Middle frontal gyrus (tissue), 1 donor: ENCODE results near the gene SNF8.
"Not testable (repeated sequence)": the region's sequence is repeated elsewhere in the genome, so short reads cannot be mapped to it uniquely, and the experiment has no call there.

Experiments used
- DNase-seq: peaks from one replicate; pipeline ENCODE4 v3.0.0-alpha.2; 2015; ENCODE audit warnings: low spot score; ENCODE audit errors: extremely low spot score

SNF8 gene, protein sequence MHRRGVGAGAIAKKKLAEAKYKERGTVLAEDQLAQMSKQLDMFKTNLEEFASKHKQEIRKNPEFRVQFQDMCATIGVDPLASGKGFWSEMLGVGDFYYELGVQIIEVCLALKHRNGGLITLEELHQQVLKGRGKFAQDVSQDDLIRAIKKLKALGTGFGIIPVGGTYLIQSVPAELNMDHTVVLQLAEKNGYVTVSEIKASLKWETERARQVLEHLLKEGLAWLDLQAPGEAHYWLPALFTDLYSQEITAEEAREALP

DNA sequence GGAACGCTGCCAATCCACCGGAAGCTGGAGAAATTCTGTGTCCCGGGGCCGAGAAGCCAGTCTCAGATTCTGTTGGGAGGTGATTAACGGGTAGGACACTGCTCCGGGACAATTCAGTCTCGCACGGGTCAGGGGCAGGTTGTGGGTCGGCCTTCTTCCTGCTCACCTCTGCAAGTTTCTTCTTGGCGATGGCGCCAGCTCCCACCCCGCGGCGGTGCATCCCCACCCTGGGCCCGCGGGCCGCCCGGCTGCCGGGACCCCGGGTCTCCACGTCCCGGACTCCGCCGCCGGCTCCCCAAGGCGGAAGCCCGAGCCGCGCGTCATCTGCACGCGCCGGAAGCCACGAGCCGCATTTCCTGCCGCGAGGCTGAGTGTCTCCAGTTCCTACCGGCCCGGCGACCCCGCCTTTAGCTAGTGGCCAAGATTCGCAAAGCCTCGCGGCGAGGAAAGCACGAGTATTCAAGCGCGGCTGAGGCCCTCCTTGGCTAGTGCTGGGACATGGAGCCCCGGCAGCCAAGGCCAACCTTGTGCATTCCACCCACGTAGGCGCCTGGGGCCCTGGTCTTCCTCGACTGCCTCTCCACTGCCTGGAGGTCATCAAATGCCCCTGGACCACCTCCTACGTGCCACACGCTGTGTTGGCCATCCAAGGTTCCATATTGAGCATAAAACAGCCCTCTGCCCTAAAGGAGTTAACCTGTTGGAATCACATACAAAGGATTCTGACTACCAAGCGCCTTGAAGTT, at the start of gene SNF8:
Gene SNF8, minus strand, starts transcription at position 328 of the 746 bp plus-strand sequence. Its CDS starts 108 bp downstream, at position 220.
- DNase-seq: peak; percentile 83

DNA sequence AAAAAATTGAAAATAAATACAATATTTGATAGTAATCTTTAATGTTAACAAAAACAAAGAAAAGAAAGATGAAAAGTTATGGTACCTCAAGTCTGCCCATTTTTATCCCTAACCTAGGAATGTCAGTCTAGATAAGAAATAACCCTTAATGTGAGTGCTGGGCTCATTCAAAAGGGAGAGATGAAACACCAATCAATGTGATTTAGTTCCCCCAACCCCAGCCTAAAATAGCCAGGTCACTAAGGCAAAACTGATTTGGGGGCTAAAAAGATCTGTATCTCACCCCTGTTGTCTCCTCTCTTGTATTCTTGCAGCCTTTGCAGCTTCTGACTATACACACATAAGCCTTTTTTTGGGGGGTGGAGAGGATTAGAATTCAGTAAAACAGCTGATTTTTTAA, 49.3 kb upstream of the SNF8 start:
- no peak for DNase-seq

DNA sequence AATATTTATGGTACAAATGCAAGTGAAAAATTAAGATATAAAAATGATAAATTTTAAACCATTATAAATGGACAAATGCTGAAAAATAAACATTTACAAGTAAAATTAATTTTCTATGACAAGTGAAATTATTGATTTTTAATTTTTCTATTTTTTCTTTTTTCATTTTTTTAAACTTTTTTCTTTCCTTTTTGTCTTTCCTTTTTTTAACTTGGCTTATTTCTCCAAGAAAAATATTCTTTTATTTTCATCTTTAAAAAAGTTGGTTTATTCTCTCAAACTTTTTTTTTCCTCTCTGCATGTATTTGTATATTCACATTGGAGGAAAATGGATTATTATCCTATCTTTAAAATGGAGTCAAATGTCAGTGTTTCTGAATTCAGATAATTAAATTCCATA, 48.7 kb upstream of the SNF8 start:
- DNase-seq: no peak

DNA sequence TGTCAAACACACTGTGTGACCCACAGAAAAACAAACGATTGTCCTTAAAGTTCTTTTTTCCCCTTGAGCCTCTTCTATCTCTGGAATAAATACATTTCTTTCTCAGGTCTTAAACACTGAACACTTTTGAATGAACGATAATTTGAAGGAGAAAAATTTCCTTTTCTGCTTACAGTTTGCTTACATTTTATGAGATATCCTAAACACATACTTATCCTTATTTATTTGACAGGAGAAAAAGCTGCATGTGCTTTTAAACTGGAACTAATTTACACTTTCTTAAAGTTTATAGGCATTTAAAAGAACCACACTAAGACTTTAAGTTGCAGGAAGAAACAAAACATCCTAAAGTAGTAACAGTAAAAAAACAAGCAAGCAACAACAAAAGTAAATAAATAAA, 47.8 kb upstream of the SNF8 start:
- no peak for DNase-seq

DNA sequence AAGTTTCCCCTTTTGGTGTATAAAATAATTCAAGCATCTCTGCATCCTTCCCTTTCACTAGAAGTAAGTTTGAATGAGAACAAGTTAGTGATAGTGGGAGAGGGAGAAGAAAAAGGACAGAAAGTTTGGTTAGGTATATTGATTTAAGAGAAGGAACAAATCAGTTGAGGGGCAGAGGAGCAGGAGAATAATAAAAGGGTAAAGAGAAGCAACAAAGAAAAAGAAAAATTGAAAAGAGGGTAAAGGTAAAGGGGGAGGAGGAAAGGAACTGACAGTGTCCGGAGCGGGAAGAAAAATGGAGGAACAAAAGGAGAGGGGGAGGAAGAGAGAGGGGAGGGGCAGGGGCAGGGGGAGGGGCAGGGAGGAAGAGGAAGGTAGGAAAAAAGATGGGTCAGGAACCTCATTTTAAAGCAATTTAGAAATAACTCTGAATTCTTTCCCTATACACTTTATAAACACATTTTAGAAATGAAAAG, 46.3 kb upstream of the SNF8 start:
- no peak for DNase-seq

DNA sequence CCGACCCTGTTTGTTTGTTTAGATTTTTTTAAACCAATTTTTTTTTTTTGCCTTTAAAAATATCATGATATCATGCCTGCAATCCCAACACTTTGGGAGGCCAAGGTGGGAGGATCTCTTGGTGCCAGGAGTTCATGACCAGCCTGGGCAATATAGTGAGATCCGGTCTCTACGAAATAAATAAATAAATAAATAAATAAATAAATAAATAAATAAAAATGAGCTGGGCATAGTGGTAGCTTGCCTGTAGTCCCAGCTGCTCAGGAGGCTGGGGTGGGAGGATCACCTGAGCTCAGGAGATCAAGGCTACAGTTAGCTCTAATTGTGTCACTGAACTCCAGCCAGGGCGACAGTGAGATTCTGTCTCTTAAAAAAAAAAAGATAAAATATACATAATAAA, 44.5 kb upstream of the SNF8 start:
- DNase-seq: no peak

DNA sequence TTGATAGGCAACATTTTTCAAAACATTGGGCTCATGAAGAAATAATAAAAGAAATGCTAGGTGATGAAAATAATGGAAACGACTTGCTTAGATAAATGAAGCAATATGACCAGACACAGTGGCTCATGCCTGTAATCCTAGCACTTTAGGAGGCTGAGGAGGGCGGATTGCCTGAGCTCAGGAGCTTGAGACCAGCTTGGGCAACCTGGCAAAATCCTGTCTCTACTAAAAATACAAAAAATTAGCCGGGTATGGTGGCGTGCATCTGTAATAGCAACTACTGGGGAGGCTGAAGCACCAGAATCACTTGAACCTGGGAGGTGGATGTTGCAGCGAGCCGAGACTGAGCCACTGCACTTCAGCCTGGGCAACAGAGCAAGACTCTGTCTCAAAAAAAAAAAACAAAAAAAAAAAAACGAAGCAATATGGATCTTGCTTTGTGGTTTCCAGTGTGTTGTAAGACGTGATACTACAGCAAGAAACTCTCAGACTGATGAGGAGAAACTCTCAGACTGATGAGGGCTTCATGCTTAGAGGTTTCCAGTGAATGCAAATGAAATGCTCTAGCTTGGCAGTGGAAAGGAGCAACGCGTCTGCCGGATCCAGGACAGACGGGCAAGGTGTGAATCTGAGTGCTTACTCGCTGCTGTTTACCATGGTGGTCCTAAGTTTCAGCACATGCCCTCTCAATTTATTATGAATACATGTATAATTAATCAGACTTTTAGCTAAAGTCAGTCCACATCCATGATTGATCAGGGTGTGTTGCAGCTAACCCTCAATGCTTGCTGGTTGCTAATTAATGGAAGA, 41.0 kb upstream of the SNF8 start:
- DNase-seq: no peak

DNA sequence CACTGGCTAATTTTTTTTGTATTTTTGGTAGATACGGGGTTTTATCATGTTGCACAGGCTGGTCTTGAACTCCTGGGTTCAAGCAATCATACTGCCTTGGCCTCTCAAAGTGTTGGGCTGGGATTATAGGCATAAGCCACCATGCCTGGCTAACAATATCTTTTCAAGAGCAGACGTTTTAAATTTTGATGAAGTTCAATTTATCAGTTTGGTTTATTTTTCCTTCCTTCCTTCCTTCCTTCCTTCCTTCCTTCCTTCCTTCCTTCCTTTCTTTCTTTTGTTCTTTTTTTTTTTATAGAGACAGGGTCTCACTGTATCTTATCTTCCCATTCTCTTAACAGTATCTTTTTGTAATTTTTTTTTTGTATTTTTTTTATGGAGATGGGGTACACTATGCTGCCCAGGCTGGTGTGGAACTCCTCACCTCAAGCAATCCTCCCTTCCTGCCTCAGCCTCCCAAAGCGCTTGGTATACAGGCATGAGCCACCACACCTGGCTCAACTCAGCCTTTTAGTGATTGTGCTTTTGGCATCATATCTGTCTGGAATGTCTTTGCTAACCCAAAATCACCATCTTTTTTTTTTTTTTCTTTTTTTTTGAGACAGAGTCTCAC, 37.4 kb upstream of the SNF8 start:
- no peak for DNase-seq

DNA sequence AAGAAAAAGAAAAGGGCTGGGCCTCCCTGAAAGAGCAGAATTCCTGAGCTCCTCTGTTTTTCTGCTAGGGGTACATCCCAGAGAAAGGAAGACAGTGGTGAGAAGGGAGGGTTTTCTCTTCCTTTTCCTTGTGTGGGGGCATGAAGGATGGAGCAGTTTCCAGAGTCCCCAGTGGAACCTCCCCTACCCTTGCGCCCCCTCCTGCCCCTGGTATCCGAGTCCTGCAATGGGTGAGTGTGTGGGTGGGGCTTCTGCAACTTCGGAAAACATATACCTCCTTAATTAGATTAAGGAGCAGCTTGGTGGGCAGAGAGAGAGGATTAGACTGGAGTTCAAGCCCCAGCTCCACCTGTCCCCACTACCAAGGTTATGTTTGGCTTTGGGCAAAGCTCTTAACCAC, 29.2 kb upstream of the SNF8 start:
- DNase-seq: no peak

DNA sequence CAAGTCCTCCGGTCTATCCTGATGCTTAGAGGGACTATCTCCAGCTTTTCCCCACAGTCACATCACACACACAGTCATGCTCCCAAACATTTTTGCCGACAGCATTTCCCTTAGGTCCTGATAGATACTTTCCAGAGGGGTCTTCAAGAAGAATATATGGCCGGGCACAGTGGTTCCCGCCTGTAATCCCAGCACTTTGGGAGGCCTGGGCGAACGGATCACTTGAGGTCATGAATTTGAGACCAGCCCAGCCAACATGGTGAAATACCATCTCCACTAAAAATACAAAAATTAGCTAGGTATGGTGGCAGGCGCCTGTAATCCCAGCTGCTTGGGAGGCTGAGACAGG, 28.1 kb upstream of the SNF8 start:
- DNase-seq: no peak

DNA sequence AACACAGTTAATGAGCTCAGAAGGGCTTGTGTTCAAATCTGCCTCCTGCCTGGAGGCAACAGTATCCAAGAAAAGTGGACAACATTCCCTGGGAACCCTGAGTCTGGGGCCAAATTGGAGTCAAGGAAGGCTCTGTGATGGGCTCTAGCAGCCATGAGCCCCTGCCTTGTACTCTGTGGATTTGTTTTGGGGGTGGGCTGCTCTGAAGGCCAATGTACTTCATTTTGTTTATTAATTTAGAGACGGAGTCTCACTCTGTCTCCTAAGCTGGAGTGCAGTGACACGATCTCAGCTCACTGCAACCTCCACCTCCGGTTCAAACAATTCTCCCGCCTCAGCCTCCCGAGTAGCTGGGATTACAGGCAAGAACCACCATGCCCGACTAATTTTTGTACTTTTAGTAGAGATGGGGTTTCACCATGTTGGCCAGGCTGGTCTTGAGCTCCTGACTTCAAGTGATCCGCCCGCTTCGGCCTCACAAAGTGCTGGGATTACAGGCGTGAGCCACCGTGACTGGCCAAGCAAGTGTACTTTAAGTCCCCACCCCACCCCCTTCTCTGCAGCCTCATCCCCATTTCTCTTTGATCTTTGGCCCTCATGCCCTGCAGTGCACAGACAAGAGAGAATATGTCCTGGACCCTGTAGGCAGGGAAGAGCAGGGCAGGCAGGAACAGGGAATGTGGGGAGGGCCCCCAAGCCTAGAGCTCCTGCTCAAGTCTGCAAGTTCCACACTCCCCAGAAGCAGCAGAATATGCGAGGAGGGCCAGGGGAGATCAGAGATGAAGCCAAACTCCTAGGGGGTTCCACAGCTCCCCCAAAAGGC, 26.4 kb upstream of the SNF8 start:
- DNase-seq: no peak

DNA sequence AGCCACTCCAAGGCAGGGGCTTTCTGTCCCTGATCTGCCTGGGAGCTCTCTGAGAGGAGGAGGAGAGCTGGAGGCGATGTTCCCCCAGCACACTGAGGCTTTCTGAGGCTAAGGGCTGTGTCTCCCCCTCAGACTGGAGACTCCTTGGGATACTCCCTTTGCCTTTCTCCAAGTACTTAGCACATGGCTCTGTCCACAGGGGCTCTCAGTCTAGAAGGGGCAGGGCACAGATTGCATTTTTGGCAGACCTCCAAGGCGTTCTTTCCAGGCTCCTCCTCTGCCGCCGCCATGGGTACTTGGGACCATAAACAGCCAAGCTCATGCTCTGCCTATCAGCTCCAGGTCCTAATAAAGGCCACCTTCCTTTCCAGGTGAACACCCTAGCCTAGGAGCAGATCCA, 25.6 kb upstream of the SNF8 start:
- no peak for DNase-seq

DNA sequence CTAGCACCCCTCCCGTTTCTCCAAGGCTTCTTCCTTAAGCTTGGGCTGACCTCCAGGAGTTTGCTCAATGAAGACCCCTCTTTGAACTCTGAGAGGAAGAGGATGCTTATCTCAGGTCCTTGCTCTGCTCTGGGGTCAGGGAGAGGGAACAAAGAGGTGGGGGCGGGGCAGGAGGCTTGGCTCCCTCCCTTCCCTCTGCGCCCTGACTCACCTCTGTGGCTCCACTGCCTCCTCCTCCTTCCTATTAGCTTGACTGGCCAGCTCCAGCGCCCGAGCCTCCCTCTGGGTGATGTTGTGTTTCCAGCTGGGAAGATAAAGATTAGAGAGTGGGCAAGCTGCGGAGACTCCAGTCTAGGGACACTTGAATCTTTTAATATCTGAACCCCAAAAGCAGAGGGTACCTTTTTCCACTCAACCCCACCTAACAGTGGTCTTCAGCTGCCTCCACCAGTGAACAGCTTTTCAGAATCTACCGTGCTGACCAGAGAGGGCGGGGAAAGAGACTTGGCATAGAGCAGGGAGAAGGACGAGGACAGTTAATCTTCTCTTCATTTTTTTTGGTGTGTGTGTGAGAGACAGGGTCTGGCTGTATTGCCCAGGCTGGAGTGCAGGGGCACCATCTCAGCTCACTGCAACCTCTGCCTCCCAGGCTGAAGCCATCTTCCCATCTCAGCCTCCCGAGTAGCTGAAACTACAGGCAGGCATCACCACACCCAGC, 17.0 kb upstream of the SNF8 start:
- DNase-seq: no peak

DNA sequence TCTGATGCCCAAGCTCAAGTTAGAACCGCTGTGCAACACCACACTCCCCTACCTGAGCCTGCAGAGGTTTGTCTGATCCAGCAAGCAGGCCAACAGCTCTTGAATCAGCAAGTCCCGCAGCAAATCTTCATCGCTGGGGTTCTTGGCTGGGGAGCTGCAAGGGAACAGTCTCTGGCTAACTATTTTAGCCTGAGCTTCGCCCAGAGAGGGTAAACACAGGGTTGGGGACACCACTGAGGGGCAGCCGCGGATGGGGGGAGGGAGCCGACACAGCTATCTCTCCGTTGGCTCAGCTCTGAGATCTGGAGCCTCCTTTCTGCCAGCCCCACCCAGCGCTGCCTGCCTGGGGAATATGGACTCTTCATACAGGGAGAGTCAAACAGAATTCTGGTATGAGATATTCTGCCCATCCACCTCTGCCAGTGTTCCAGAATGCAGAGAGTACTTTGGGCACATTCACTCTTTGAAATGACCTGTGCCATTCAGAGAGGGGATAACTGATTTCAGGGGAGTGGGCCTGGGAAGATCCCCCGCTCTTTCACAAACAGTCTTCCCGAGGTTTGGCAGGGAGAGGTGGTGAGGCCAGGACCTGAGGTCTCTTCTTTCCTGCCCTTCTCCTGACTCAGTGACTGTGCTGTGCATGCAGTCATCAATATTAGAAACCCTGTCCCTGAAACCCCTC, 16.3 kb upstream of the SNF8 start:
- DNase-seq: no peak

DNA sequence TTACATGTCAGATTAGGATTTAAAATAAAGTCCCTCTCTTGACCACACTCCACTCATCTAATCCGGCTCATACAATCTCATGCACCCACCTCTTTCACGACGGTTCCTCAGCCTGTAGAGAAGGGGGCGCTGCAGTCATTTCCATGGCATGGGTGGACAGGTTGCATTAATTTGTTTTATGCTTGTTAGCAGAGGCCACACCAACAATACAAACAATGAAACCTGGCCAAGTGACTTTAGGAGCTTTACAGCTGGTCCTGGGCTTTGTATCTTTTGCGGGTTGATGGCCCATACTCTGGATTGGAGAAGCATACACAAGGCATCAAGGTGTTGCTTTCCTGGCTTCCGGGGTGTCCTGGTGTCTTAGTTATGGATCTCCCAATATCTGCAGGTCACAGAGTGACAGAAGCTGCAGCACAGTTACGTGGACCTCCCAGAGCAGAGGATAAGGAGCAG, 9.7 kb upstream of the SNF8 start:
- DNase-seq: no peak

DNA sequence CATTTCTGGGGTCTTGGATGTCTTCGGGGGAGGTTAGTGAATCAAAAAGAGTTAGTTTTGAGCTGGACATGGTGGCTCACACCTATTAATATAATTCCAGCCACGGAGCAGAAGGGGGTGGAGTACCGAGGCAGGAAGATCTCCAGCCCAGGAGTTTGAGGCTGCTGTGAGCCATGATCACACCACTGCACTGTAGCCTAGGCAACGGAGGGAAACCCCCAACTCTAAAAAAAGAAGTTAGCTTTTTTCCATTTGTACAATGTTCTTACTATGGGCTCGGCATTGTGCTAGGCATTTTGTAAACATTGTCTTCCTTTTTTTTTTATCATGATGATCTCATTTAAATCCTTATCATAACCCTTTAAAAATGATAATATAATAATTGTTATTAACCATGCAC, 8.3 kb upstream of the SNF8 start:
- DNase-seq: no peak

DNA sequence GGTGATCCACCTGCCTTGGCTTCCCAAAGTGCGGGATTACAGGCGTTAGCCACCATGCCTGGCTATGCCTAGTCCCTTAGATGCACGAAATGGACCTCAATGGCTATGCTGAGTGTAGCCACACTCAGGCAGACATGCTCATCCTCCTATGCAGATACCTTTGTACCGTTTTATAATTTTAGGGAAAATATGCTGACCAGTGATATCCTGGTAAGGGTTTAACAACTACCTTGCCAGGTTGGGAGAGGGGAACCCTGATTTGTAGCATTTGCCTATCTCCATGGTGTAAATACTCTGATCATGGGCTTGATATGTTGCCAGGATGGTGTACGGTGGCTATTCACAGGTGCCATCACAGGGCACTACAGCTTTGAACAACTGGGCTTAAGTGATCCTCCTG, 6.9 kb upstream of the SNF8 start:
- DNase-seq: no peak

DNA sequence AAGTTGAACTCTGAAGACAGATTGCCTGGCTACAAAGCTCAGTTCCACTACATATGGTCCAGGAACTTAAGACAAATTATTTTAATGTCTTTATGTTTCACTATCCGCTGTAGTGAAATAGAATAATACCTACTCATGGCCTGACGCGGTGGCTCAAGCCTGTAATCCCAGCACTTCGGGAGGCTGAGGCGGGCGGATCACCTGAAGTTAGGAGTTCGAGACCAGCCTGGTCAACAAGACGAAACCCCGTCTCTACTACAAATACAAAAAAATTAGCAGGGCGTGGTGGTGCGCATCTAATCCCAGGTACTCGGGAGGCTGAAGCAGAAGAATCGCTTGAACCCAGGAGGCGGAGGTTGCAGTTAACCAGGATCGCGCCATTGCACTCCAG, 614 bp upstream of the SNF8 start:
- DNase-seq: not testable (repeated sequence)

DNA sequence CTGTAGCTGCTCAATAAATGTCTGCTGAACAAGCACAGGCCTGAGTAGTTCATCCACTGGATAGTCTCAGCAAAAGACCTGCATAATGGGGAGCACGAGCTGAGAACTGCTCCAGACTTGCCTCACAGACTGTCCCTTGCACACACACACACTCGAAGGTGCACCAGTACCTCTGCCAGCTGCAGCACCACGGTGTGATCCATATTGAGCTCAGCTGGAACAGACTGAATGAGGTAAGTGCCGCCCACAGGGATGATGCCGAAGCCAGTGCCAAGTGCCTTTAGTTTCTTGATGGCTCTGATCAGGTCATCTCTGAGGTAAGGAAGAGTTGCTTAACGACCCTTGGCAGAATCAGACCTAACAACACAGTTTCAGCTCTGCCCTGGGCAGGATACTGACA, 11.6 kb downstream of the SNF8 start:
- DNase-seq: no peak

DNA sequence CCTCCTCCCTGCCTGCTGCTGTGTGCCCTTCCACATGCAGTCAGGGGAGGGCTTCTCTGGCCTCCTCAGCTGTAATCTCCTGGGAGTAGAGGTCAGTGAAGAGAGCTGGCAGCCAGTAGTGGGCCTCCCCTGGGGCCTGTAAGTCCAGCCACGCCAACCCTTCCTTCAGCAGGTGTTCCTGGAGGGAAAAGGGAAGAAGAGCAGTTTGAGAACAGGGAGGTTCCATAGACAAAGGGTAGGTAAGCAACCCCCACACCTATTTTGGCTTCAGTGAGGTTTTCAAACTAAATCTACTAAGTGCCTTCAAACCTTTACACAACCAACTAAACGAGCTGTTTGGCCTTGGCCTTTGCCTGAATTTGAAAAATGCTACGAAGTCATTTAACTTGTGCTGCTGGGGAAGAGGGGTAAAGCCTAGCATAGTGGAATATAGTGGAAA, 14.2 kb downstream of the SNF8 start:
- no peak for DNase-seq
